Measurements from ENCODE around the gene ATP6V1B1. TPM values are rescaled to one million over a fixed set of nuclear protein-coding genes. Genes with fewer than 3 reads are reported as not detected.

Gene ATP6V1B1
- total RNA-seq, 1 experiment from 2014 or later: 4.0 TPM

- CTCF ChIA-PET: no interaction called here
- H3K4me1 ChIP-seq: peaks cover 28% of the 10 kb centered on the region
- no peaks in the 10 kb centered on the region for H3K27me3 Mint-ChIP-seq (ENCODE audit: insufficient read depth, unreplicated experiment)
- H3K9me3 Mint-ChIP-seq (ENCODE audit: unreplicated experiment): no peaks in the 10 kb centered on the region
- H3K4me1 Mint-ChIP-seq (ENCODE audit: low read depth, unreplicated experiment): peaks cover 12% of the 10 kb centered on the region
- POLR2A ChIA-PET: no interaction called here
- intact Hi-C loops (cut with micrococcal nuclease; ENCODE audit: unreplicated experiment): no loop called here
- H3K4me3 ChIP-seq (ENCODE audit: low read depth, low read length): no peak overlapping the region
- no peaks in the 10 kb centered on the region for H3K36me3 Mint-ChIP-seq (ENCODE audit: insufficient read depth, unreplicated experiment)
- no peak overlapping the region for H3K4me3 Mint-ChIP-seq (ENCODE audit: unreplicated experiment)
- H3K27ac Mint-ChIP-seq (ENCODE audit: unreplicated experiment): no peak overlapping the region
- no peaks in the 10 kb centered on the region for H3K9me3 ChIP-seq
- no peaks in the 10 kb centered on the region for H3K27me3 ChIP-seq (replicated peaks; ENCODE audit: control insufficient read depth, insufficient read depth, low read length)
- no peak for TF ChIP-seq CTCF (IDR thresholded peaks at IDR 0.05; ENCODE audit: insufficient read depth in 1 of 2, low read depth in 1 of 2, low read length in 1 of 2, severe bottlenecking in 1 of 2, unreplicated experiment in 1 of 2)
- BruUV-seq (replicated peaks): no TSS peak
- peak in 1 of 2 experiments; percentile 13 for DNase-seq
- no peaks in the 10 kb centered on the region for H3K36me3 ChIP-seq (ENCODE audit: control insufficient read depth, insufficient read depth, low read length)
Measured at GRCh38 chr2:71003966-71004755, 68.5 kb downstream of the ATP6V1B1 start.

GRCh38 chr2:71004857-71005256 is 69.2 kb downstream of the ATP6V1B1 start:
- H3K27ac Mint-ChIP-seq (ENCODE audit: unreplicated experiment): no peak overlapping the region
- H3K4me1 Mint-ChIP-seq (ENCODE audit: low read depth, unreplicated experiment): peaks cover 12% of the 10 kb centered on the region
- no peak for DNase-seq
- ChIA-PET CTCF (no interaction called here), POLR2A (no interaction called here)
- no peaks in the 10 kb centered on the region for H3K27me3 Mint-ChIP-seq (ENCODE audit: insufficient read depth, unreplicated experiment)
- no peaks in the 10 kb centered on the region for H3K36me3 Mint-ChIP-seq (ENCODE audit: insufficient read depth, unreplicated experiment)
- Histone ChIP-seq H3K36me3 (ENCODE audit: control insufficient read depth, insufficient read depth, low read length) (no peaks in the 10 kb centered on the region), H3K4me1 (peaks cover 24% of the 10 kb centered on the region), H3K9me3 (no peaks in the 10 kb centered on the region), H3K4me3 (ENCODE audit: low read depth, low read length) (no peak overlapping the region), H3K27me3 (replicated peaks; ENCODE audit: control insufficient read depth, insufficient read depth, low read length) (no peaks in the 10 kb centered on the region)
- BruUV-seq (replicated peaks): no TSS peak
- no peaks in the 10 kb centered on the region for H3K9me3 Mint-ChIP-seq (ENCODE audit: unreplicated experiment)
- no peak overlapping the region for H3K4me3 Mint-ChIP-seq (ENCODE audit: unreplicated experiment)
- no peak for TF ChIP-seq CTCF (IDR thresholded peaks at IDR 0.05; ENCODE audit: insufficient read depth in 1 of 2, low read depth in 1 of 2, low read length in 1 of 2, severe bottlenecking in 1 of 2, unreplicated experiment in 1 of 2)
- intact Hi-C loops (cut with micrococcal nuclease; ENCODE audit: unreplicated experiment): no loop called here

DNA sequence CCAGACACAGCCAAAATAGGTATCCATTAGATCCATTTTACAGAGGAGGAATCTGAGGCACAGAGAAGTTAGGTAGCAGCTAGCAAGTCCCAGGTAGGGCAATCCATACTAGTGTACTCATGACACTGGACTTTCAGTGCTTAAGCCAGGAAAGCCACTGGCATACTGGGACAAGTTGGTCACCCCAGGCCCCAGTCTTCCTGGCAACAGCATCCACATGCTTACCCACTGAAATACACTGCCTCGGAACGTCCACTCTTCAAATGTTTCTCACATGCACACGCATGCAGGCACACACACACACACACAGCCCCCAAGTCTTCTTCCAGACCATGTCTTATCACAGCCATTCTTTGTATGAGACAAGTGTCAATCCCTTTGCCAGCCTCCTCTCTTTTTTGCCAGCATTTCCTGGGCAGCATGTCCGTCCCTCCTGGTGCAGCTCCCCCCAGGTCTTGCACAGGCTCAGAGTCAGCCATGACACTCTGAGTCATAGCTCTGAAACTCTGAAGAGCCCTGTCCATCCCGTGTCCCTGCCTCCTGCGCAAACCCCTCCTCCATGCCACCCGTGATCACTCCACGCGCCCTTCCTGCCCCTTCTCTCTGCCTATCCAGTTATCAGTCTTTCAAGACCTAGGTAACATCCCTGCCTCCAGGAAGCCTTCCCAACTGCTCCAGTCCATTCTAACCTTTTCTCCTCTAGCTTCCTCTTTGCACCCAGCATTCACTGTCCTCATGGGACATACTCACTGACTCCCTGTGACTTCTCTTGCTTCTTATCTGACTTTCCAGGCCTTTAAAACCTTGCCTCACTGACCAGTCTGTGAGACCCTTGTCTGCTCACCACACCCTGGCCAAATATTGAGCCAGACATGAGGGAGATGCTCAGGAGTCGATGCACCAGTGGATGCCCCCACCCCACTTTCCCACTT is 69.8 kb downstream of the ATP6V1B1 start:
- Mint-ChIP-seq H3K4me1 (ENCODE audit: low read depth, unreplicated experiment) (peaks cover 12% of the 10 kb centered on the region), H3K36me3 (ENCODE audit: insufficient read depth, unreplicated experiment) (no peaks in the 10 kb centered on the region), H3K27me3 (ENCODE audit: insufficient read depth, unreplicated experiment) (peaks cover 2% of the 10 kb centered on the region), H3K4me3 (ENCODE audit: unreplicated experiment) (no peak overlapping the region), H3K9me3 (ENCODE audit: unreplicated experiment) (no peaks in the 10 kb centered on the region), H3K27ac (ENCODE audit: unreplicated experiment) (no peak overlapping the region)
- no peak overlapping the region for H3K4me3 ChIP-seq (ENCODE audit: low read depth, low read length)
- ChIA-PET POLR2A (no interaction called here), CTCF (no interaction called here)
- H3K9me3 ChIP-seq: no peaks in the 10 kb centered on the region
- no peak for DNase-seq
- TF ChIP-seq CTCF (IDR thresholded peaks at IDR 0.05; ENCODE audit: insufficient read depth in 1 of 2, low read depth in 1 of 2, low read length in 1 of 2, severe bottlenecking in 1 of 2, unreplicated experiment in 1 of 2): no peak
- intact Hi-C loops (cut with micrococcal nuclease; ENCODE audit: unreplicated experiment): no loop called here
- H3K36me3 ChIP-seq (ENCODE audit: control insufficient read depth, insufficient read depth, low read length): no peaks in the 10 kb centered on the region
- H3K27me3 ChIP-seq (replicated peaks; ENCODE audit: control insufficient read depth, insufficient read depth, low read length): no peaks in the 10 kb centered on the region
- peaks cover 24% of the 10 kb centered on the region for H3K4me1 ChIP-seq
- no TSS peak for BruUV-seq (replicated peaks)

Data from Caco-2 (cell line).